DMS114 treated with DMSO at 0.1 percent for 48 hours (cell line): ENCODE results near the gene DVL2.
"Not testable (repeated sequence)": the region's sequence is repeated elsewhere in the genome, so short reads cannot be mapped to it uniquely, and the experiment has no call there.

Experiments
- DNase-seq: peaks from one replicate; lab custom pipeline; 2025; ENCODE audit not compliant: unreplicated experiment; lab: John Stamatoyannopoulos, UW

DVL2 gene

DNA sequence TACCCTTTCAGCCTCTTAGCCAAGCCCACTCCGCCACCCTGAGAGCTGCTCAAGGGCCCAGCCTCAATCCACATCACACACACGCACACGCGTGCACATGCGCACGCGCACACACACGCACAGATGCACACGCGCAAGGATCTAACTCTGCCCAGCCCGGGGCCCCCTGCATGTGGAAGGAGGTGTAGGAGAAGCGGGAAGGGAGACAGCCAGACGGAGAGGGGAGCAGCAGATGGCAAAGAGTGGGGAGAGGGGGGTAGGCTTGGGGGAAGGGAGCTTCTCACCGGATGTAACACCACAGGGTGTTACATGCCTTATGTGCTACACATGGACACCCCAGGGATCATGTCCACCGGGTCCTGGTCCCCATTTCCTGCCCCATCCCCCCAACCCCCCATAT, 30.0 kb downstream of the DVL2 start:
- no peak for DNase-seq

GRCh38 chr17:7203391-7203790, 30.9 kb downstream of the DVL2 start:
- DNase-seq: no peak

DNA sequence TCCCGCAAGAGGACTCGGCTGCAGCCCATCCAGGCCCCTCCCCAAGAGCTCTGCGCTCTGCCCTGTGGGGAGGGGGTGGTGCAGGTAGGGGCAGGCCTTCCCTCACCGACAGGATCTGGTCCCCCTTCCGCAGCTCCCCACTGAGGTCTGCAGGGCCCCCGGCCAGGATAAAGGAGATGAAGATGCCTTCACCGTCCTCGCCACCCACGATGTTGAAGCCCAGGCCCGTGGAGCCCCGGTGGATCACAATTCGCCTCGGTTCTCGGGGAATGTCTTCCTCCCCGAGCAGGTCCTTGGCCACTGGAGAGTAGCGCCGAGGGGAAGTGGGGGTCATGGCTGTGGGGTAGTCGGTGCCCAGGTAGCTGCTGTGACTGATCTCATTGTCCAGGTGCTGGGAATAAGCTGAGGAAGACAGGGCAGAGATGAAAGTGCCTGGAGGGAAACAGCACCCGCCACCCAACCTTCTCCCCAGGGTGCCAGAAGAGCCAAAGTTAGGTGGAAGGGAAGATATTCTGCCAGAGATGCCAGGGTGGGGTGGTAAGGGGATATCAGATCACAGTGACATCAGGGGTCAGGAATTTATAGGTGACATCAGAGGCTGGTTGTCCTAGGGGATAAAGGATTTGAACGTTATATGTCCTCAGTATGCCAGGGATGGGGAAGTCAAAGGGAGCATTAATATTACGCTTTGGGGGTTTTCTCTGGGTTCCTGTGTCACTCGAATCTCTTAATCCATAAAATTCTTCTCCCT, 37.5 kb downstream of the DVL2 start:
- DNase-seq: no peak

GRCh38 chr17:7195971-7196370, 38.3 kb downstream of the DVL2 start:
- DNase-seq: no peak

DNA sequence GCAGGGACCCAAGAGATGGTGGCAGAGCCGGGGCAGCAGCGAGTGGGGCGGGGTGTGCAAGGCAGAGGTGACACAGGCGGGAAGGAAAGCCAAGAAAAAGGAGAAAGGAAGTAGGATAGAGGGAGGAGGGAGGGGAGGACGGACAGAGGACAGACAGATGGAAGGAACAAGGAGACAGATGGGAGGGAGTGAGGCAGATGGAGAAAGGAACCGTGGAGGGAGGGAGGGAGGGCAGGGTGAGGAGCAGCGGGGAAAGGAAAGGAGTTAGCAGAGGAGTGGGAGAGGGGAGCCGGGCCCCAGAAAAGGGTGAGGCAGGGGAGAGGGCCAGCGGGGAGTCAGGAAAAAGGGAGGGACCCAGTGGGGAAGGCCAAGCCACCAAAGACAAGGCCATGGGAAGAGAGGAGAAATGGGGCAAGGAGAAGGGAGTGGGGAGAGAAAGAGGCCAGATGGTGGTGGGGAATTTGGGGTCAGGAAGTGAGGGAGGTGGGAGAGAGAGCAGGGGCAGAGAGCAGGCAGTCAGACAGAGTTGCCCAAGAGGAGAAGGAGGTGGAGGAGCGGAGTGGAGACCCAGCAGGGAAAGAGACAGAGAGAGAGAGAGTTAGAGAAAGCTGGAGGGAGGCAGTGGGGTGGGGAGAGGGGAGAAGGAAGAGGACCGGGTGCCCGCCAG, 41.9 kb downstream of the DVL2 start:
- no peak for DNase-seq

DNA sequence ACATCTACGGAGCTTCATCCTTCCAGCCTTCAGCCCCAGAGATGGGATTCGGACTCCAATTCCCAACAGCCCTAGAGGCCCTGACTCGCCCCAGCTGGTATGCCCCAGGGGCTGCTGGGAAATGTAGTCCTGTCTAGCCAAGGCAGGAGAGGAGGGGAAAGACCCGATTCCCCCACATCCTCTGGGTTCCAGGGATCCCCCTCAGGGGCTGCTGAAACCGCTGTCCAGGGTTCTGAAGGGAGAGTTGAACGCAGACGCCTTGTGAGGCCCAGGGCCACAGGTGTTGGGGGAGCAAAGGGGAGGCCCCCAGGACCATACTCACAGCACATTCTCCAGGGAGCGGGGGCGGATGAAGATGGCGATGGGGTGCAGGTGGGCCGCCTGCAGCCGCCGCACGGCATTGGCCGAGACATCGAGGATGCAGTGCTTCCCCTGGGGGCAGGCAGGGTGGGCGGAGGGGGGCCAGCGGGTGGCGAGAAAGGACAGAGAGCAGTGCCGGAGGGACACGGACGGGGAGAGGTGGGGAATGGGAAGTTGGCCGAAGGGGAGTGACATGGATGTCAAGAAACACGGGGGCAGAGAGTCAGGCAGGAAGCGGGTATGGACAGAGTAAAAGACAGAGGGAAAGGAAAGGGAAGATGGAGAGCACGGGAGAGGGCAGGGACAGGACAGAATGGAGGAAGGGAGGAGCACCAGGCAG, 42.6 kb downstream of the DVL2 start:
- peak; percentile 27 for DNase-seq

DNA sequence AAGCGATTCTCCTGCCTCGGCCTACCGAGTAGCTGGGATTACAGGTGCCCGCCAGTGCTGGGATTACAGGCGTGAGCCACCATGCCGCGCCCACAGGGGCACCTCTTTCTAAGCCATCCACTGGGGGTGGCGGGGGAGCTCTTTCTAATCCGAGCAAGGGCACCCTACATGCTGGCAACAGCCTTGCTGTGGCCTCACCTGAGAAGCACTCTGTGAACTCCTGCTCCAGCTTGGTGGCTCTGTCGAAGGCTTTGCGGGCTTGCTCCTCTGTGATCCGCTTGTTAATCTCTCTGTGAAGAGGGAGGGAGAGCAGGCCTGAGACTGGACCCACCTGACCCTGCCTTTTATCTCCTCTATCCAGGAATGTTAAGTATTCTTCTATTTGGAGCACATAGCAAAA, 43.2 kb downstream of the DVL2 start:
- no peak for DNase-seq

- DNase-seq: no peak
Observed at GRCh38 chr17:7190276-7190917, 43.9 kb downstream of the DVL2 start.

GRCh38 chr17:7186241-7186640, 48.1 kb downstream of the DVL2 start:
- no peak for DNase-seq

DNA sequence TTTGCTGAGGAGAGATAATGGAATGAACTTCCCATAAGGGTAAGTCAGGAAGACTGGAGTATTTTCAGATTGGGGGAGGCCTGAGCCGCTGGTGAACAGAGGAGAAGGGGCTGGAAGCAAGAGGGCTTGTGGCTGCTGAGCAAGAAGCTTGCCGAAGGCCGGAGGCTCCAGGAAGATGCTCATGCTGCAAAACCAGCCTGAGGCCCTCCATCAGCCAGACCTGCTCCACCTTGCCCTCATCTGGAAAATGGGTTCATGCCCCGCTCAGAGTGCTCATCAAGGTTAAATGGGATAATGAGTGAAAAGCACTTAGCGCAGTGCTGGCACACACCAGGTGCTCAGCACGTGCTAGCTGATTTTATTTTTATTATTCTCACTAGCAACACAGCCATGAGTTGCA, 49.7 kb downstream of the DVL2 start:
- DNase-seq: no peak

GRCh38 chr17:7184091-7184488, 50.2 kb downstream of the DVL2 start:
- no peak for DNase-seq

- DNase-seq: no peak
Observed at GRCh38 chr17:7183433-7184090, 50.8 kb downstream of the DVL2 start.

GRCh38 chr17:7182101-7182500, 52.2 kb downstream of the DVL2 start:
- DNase-seq: not testable (repeated sequence)

DNA sequence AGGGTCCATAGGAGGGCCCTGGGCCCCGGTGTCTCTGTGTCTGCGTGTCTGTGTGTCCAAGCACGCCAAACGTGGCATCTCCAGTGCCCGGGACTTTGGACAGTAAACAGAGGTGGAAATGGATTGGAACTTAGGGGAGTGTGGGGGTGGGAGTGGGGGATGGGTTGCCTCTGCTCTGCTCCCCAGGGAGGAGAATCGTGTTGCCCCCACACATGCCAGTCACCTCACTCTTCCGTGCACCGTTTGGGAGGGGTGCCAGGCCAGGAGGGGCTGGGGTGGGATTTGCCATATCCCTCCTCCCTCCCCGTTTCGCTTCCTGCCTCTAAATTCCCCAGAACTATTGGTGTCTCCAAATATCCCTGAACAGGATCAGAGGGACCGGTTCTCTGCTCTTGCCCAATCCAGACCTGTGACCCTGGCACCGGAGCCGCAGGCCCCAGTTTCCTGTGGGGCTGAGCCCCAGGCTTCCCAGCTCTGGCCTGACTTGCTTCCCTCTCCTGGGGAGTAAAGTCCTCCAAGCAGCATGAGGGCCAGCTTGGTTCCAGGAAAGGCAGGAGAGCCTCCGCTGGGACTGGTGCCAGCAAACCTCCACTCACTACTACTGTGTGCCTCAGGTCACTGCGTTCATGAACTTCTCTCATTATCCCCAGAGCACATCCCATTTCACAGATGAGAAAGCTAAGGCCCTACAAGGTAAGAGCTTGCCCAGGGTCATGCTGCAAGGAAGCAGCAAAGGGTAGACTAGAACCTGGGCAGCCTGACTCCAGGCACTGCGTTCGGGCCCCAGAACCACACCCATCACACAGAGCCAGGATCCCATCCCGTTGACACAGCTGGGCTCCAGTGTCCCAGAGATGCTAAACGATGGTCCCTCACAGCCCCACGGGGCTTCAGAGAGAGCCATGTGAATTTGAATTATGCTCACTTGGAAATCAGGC, 54.7 kb downstream of the DVL2 start, which contains the start of gene ASGR1:
Gene ASGR1, minus strand, starts transcription at position 54 of the 938 bp plus-strand sequence. CDS start 807 bp downstream, outside the sequence.
- DNase-seq: no peak

DNA sequence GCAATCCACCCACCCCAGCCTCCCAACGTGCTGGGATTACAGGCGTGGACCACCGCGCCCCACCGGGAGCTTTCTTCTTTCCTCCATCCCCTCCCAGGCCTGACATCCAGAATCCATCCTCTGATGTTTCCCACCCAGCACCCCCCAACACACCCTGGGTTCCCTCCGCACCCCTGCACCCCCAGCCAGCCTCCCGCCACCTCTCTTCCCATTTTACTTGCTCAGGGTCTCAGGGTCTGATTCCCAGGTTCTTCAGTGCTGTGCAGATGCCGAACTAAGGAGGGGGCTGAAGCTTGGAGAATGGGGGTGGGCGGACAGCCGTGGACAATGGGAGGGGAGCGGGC, 55.4 kb downstream of the DVL2 start:
- no peak for DNase-seq

DNA sequence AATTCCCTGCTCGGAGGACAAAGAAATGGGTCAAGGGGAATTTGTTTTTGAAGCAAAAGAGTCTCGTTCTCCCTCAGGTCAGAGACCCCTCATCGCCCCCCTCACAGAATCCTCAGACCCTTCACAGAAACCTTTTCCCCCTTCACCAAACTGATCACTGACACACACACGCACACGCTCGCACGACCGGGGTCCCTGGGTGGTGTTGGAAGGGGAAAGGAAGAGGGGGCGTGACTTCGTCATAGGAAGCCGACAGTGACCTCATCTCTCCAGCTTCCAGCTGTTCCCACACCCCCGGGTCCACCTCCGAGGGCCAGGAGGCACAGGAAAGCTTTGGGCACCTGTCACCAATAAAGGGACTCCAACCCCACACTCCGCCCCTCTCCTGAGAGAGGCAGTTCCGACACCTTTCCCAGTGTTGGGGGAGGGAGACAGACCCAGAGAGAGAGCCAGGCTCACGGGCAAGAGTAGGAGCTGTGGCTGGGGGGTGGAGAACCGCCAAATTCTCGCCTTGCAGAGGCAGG, 56.3 kb downstream of the DVL2 start:
- no peak for DNase-seq

GRCh38 chr17:7177191-7177953, 56.9 kb downstream of the DVL2 start:
- peak; percentile 62 for DNase-seq

GRCh38 chr17:7176841-7177190, 57.5 kb downstream of the DVL2 start:
- no peak for DNase-seq
